ENCODE measurements around the gene SORT1.

DNA sequence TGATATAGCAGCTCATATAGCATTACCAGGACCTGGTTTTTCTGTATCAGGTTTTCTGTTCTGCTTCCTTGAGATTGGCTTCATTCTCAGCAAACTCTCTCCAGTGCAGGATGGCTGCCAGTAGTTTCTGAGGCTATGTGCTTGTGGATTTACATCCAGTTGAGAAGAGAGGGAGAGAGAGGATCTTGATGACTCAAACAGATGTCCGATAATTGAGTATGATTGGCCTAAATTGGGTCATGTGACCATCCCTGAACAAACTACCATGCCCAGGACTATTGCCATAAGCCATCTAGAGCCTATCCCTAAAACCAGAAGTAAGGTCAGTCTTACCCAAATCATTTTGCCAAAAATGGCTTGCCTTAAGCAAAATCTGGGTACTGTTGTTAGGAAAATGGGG, 46.6 kb upstream of the SORT1 start:
- no peak for TF ChIP-seq ZBTB33 (IDR thresholded peaks at IDR 0.05; ENCODE audit: borderline replicate concordance, low read depth)
- TF ChIP-seq CTCF (IDR thresholded peaks at IDR 0.05), result no peak
- no peak for TF ChIP-seq FOXM1 (IDR thresholded peaks at IDR 0.05; ENCODE audit: low read depth)
- TF ChIP-seq MAX (IDR thresholded peaks at IDR 0.05; ENCODE audit: low read depth), result no peak
- TF ChIP-seq FOSL2 (IDR thresholded peaks at IDR 0.05; ENCODE audit: borderline replicate concordance, low read depth), result no peak
- TF ChIP-seq SIN3A (IDR thresholded peaks at IDR 0.05; ENCODE audit: borderline replicate concordance, low read depth, low read length), result no peak
